ENCODE measurements around the gene PET100. TPM values are rescaled to one million over a fixed set of nuclear protein-coding genes. Genes with fewer than 3 reads are reported as not detected.

PET100 gene
- total and polyA plus RNA-seq, 4 donors = 67.6 to 96.4 (median 88.4) TPM

DNA sequence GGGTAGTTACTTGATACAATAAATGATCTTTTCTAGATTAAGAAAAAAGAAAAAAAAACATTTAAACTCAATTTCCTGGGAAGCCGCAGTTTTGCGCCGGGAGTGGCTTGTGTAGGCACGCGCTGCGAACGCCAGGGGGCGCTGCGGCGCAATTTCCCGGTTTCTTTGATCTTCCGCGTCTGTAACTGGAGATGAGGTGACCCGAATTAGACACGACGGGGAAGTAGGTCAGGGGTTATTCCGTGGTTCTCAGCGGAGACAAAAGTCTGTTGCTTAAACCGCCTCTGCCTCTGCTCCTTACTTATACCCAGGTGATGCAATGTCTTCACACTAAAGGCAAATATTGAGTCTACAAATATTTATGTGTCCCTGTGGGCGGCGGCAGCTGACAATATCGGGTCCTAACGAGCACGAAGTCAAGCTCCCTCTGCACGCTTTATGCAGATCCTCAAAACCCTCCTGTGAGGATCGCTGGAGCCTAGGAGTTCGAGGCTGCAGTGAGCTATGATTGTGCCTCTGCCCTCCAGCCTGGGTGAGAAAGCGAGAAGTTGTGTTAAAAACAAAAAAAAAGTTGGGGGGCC, 22.6 kb downstream of the PET100 start:
- Histone ChIP-seq H3K36me3 (ENCODE audit: control insufficient read depth in 1 of 2, insufficient read depth in 2 of 2, low read length in 1 of 2) (no peaks in the 10 kb centered on the region), H3K27ac (ENCODE audit: low read depth in 1 of 2, low read length in 2 of 2) (no peak overlapping the region), H3K27me3 (ENCODE audit: control insufficient read depth in 1 of 2, insufficient read depth in 2 of 2, low read length in 1 of 2) (no peaks in the 10 kb centered on the region), H3K4me3 (ENCODE audit: low read length in 2 of 2) (no peak overlapping the region), H3K4me1 (ENCODE audit: control insufficient read depth in 1 of 2, insufficient read depth in 2 of 2, low read length in 2 of 2) (no peaks in the 10 kb centered on the region), H3K9me3 (ENCODE audit: control insufficient read depth, low read length) (no peaks in the 10 kb centered on the region)
- DNase-seq (peak; percentile 86 to 95), ATAC-seq (ENCODE audit: low FRiP score) (peak; percentile 88)
- intact Hi-C loops (cut with DNase I) = loop anchor here (1.0 to 10.0 kb wide), 3 partner anchors 28 to 145 kb away; partner anchors contain the start of gene TRAPPC5 (in 1 of the 2)
- 3 to 4% methylated on average over 28 of the region's 28 CpGs for WGBS, 2 donors

DNA sequence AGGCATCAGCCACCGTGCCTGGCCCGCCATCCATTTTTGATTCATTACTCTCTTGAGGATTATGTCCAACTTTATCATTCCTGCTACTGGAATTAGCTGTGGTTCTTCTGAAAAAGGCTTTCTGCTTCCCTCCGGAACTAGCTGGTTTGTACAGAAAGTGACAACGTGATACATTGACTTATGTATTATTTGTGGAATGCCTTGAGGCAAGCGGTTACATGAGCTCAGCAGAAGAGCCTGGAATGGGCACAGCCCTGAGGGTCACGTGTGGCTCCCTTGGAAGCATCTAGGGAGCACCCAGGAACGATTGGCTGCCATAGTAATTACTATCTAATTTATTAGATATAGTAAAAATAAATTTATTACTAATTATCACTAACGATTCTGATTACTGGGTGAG, 24.8 kb downstream of the PET100 start:
- H3K4me1 ChIP-seq (ENCODE audit: control insufficient read depth in 1 of 2, insufficient read depth in 2 of 2, low read length in 2 of 2) = no peaks in the 10 kb centered on the region
- no peak for DNase-seq
- H3K4me3 ChIP-seq (ENCODE audit: low read length in 2 of 2) = no peak overlapping the region
- H3K27me3 ChIP-seq (ENCODE audit: control insufficient read depth in 1 of 2, insufficient read depth in 2 of 2, low read length in 1 of 2) = no peaks in the 10 kb centered on the region
- no peaks in the 10 kb centered on the region for H3K36me3 ChIP-seq (ENCODE audit: control insufficient read depth in 1 of 2, insufficient read depth in 2 of 2, low read length in 1 of 2)
- H3K27ac ChIP-seq (ENCODE audit: low read depth in 1 of 2, low read length in 2 of 2) = no peak overlapping the region
- WGBS, 2 donors = 19 to 25% methylated on average over 8 of the region's 8 CpGs
- no peak for ATAC-seq (ENCODE audit: low FRiP score)
- no peaks in the 10 kb centered on the region for H3K9me3 ChIP-seq (ENCODE audit: control insufficient read depth, low read length)
- intact Hi-C loops (cut with DNase I) = loop anchor here (5.0 to 10.0 kb wide), 2 partner anchors 140 to 143 kb away; no protein-coding TSS in a partner anchor

DNA sequence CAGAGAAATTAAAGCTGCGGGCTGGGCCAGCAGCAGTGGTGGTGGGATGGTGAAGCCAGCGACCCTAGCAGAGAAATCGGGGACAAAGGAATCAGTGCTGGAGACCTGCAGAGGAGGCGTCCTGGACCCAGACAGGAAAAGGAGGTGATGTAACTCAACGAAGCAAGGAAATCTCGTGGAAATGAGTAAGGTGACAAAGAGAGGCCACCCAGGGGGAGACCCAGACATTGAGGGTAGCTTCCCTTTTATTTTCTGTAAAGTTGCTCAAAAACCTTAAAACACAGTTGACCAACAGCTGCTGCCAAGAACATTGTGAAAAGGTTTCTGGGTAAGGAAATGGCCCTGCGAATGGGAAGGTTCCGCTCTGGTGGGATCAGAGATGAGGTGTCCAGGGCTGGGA, 26.0 kb downstream of the PET100 start:
- H3K4me3 ChIP-seq (ENCODE audit: low read length in 2 of 2) = no peak overlapping the region
- no peaks in the 10 kb centered on the region for H3K36me3 ChIP-seq (ENCODE audit: control insufficient read depth in 1 of 2, insufficient read depth in 2 of 2, low read length in 1 of 2)
- H3K27ac ChIP-seq (ENCODE audit: low read depth in 1 of 2, low read length in 2 of 2) = no peak overlapping the region
- no peaks in the 10 kb centered on the region for H3K27me3 ChIP-seq (ENCODE audit: control insufficient read depth in 1 of 2, insufficient read depth in 2 of 2, low read length in 1 of 2)
- no peak for DNase-seq
- 70% methylated on average over 8 of the region's 8 CpGs for WGBS, 2 donors
- intact Hi-C loops (cut with DNase I) = loop anchor here in 1 of 2 donors (10.0 kb wide), 1 partner anchor 139 kb away; no protein-coding TSS in a partner anchor
- ATAC-seq (ENCODE audit: low FRiP score) = no peak
- no peaks in the 10 kb centered on the region for H3K4me1 ChIP-seq (ENCODE audit: control insufficient read depth in 1 of 2, insufficient read depth in 2 of 2, low read length in 2 of 2)
- H3K9me3 ChIP-seq (ENCODE audit: control insufficient read depth, low read length) = no peaks in the 10 kb centered on the region

DNA sequence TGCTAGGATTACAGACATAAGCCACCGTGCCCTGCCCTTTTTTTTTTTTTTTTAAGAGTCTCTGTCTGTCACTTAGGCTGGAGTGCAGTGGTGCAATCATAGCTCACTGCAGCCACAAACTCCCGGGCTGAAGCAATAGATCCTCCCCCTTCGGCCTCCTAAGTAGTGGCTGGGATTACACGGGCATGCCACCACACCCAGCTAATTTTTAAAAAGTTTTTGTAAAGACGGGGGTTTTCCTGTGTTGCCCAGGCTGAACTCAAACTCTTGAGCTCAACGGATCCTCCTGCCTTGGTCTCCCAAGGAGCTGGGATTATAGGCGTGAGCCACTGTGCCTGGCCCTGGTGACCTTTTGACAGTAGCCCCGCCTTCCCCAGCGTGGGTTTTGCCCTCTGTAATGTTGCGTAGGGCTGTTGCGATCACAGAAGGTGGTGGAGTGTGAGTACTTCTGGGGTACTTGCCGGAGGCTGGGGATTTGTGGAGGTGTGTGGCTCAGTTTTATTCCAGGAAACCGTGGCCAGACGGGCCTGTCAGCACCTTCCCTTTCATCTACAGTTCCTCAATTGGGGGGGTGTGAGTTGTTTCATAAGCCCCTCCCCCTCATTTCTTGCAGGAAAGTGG, 27.6 kb downstream of the PET100 start:
- no peak overlapping the region for H3K4me3 ChIP-seq (ENCODE audit: low read length in 2 of 2)
- peak in 1 of 2 donors; percentile 55 for DNase-seq
- 39 to 45% methylated on average over 14 of the region's 14 CpGs for WGBS, 2 donors
- ATAC-seq (ENCODE audit: low FRiP score) = no peak
- no peak overlapping the region for H3K27ac ChIP-seq (ENCODE audit: low read depth in 1 of 2, low read length in 2 of 2)
- H3K36me3 ChIP-seq (ENCODE audit: control insufficient read depth in 1 of 2, insufficient read depth in 2 of 2, low read length in 1 of 2) = no peaks in the 10 kb centered on the region
- no peaks in the 10 kb centered on the region for H3K27me3 ChIP-seq (ENCODE audit: control insufficient read depth in 1 of 2, insufficient read depth in 2 of 2, low read length in 1 of 2)
- no peaks in the 10 kb centered on the region for H3K9me3 ChIP-seq (ENCODE audit: control insufficient read depth, low read length)
- no peaks in the 10 kb centered on the region for H3K4me1 ChIP-seq (ENCODE audit: control insufficient read depth in 1 of 2, insufficient read depth in 2 of 2, low read length in 2 of 2)
- intact Hi-C loops (cut with DNase I) = loop anchor here in 1 of 2 donors (10.0 kb wide), 1 partner anchor 138 kb away; no protein-coding TSS in a partner anchor

DNA sequence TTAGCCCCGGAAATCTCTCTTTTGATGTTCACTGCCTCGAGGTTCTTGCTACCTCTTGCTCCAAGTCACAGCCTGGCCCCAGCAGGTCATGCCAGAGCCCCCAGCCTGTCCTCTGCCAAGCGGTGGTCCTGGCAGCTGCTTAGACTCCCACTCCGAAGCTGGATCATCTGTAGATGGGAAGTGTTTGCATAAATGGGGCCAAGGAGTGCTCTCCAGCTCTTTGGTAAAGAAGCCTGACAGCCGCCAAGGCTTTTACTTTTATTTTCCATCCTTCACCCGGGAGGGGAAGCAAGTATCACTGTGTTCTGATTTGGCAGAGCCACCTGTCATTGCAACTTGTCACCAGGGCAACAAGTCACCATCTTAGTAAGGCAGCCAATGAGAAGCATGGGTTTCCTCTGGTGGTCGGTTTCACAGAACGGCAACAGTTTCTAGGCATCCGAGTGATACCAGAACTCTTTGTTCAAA, 28.7 kb downstream of the PET100 start:
- DNase-seq = no peak
- Histone ChIP-seq H3K4me1 (ENCODE audit: control insufficient read depth in 1 of 2, insufficient read depth in 2 of 2, low read length in 2 of 2) (no peaks in the 10 kb centered on the region), H3K27ac (ENCODE audit: low read depth in 1 of 2, low read length in 2 of 2) (no peak overlapping the region), H3K27me3 (ENCODE audit: control insufficient read depth in 1 of 2, insufficient read depth in 2 of 2, low read length in 1 of 2) (no peaks in the 10 kb centered on the region), H3K36me3 (ENCODE audit: control insufficient read depth in 1 of 2, insufficient read depth in 2 of 2, low read length in 1 of 2) (no peaks in the 10 kb centered on the region), H3K4me3 (ENCODE audit: low read length in 2 of 2) (no peak overlapping the region), H3K9me3 (ENCODE audit: control insufficient read depth, low read length) (no peaks in the 10 kb centered on the region)
- whole genome bisulfite sequencing, 2 donors = 36 to 38% methylated on average over 9 of the region's 9 CpGs
- intact Hi-C loops (cut with DNase I) = loop anchor here in 1 of 2 donors (10.0 kb wide), 1 partner anchor 137 kb away; no protein-coding TSS in a partner anchor
- ATAC-seq (ENCODE audit: low FRiP score) = no peak

DNA sequence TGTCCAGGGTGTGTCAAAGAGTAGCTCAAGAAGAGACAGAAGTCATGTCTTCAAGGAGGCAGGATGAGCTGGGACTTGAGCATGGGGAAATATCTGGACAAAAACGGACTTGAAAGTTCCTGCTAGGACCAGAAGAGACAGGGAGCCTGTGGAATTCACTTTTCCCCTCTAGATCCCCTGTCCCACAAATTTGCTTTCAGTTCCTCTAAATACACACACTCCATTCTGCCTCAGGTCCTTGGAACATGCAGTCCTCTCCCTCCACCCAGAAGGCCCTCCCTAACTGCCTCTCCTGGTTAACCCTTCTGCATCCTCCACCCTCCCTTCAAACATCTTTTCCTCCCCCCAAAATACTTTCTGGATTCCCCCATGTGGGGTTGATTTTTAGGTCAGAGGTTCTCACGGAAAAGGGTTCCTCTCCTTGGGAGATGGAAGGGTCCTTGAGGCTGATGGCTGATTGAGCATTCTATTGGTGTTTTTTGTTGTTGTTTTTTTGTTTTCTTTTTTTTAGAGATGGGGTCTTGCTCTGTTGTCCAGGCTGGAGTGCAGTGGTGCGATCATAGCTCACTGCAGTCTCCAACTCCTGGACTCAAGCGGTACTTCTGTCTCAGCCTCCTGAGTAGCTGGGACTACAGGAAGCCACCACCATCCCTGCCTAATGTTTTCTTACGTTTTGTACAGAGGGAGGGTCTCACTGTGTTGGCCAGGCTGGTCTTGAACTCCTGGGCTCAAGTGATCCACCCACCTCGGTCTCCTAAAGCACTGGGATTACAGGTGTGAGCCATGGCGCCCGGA, 32.3 kb downstream of the PET100 start:
- 78 to 80% methylated on average over 8 of the region's 8 CpGs for WGBS, 2 donors
- H3K36me3 ChIP-seq (ENCODE audit: control insufficient read depth in 1 of 2, insufficient read depth in 2 of 2, low read length in 1 of 2) = no peaks in the 10 kb centered on the region
- no peak overlapping the region for H3K4me3 ChIP-seq (ENCODE audit: low read length in 2 of 2)
- no peak overlapping the region for H3K27ac ChIP-seq (ENCODE audit: low read depth in 1 of 2, low read length in 2 of 2)
- no peaks in the 10 kb centered on the region for H3K4me1 ChIP-seq (ENCODE audit: control insufficient read depth in 1 of 2, insufficient read depth in 2 of 2, low read length in 2 of 2)
- no peak for DNase-seq
- no peak for ATAC-seq (ENCODE audit: low FRiP score)
- intact Hi-C loops (cut with DNase I) = no loop called here
- no peaks in the 10 kb centered on the region for H3K9me3 ChIP-seq (ENCODE audit: control insufficient read depth, low read length)
- H3K27me3 ChIP-seq (ENCODE audit: control insufficient read depth in 1 of 2, insufficient read depth in 2 of 2, low read length in 1 of 2) = no peaks in the 10 kb centered on the region

DNA sequence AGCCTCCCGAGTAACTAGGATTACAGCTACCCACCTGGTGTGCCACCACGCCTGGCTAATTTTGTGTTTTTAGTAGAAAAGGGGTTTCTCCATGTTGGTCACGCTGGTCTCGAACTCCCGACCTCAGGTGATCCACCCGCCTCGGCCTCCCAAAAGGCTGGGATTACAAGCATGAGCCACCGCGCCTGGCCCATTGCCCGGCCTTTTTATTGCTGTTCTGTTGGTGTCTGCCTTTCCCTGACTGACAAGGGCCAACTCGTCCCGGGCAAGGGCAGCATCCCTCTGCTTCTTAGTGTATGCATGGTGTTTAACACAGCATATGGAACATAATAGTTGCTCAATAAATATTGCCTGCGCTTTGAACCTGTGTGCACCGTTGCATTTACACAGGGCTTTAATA, 33.1 kb downstream of the PET100 start:
- no peaks in the 10 kb centered on the region for H3K27me3 ChIP-seq (ENCODE audit: control insufficient read depth in 1 of 2, insufficient read depth in 2 of 2, low read length in 1 of 2)

DNA sequence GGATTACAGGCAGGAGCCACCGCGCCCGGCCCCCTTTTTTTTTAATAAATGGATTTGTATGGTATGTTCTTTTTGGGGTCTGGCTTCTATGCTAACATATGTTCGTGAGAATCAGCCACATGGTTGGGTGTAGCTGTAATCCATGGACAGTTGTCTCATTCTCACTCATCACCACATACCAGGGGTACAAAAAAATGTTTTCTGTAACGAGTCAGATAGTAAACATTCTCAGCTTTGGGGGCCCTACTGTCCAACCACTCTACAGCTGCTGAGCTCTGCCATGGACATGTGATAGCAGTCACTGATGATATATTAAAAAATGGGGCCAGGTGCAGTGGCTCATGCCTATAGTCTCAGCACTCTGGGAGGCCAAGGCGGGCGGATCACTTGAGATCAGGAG, 34.1 kb downstream of the PET100 start:
- H3K27ac ChIP-seq (ENCODE audit: low read depth in 1 of 2, low read length in 2 of 2) = no peak overlapping the region
- ATAC-seq (ENCODE audit: low FRiP score) (no peak), DNase-seq (no peak)
- WGBS, 2 donors = 75 to 78% methylated on average over 7 of the region's 7 CpGs
- no peaks in the 10 kb centered on the region for H3K9me3 ChIP-seq (ENCODE audit: control insufficient read depth, low read length)
- H3K36me3 ChIP-seq (ENCODE audit: control insufficient read depth in 1 of 2, insufficient read depth in 2 of 2, low read length in 1 of 2) = no peaks in the 10 kb centered on the region
- intact Hi-C loops (cut with DNase I) = no loop called here
- H3K4me1 ChIP-seq (ENCODE audit: control insufficient read depth in 1 of 2, insufficient read depth in 2 of 2, low read length in 2 of 2) = no peaks in the 10 kb centered on the region
- H3K4me3 ChIP-seq (ENCODE audit: low read length in 2 of 2) = no peak overlapping the region
- H3K27me3 ChIP-seq (ENCODE audit: control insufficient read depth in 1 of 2, insufficient read depth in 2 of 2, low read length in 1 of 2) = no peaks in the 10 kb centered on the region

More for the DNA sequence above, 33.1 kb downstream of the PET100 start:
- Histone ChIP-seq H3K4me1 (ENCODE audit: control insufficient read depth in 1 of 2, insufficient read depth in 2 of 2, low read length in 2 of 2) (no peaks in the 10 kb centered on the region), H3K4me3 (ENCODE audit: low read length in 2 of 2) (no peak overlapping the region), H3K9me3 (ENCODE audit: control insufficient read depth, low read length) (no peaks in the 10 kb centered on the region), H3K27ac (ENCODE audit: low read depth in 1 of 2, low read length in 2 of 2) (no peak overlapping the region), H3K36me3 (ENCODE audit: control insufficient read depth in 1 of 2, insufficient read depth in 2 of 2, low read length in 1 of 2) (no peaks in the 10 kb centered on the region)
- ATAC-seq (ENCODE audit: low FRiP score) (no peak), DNase-seq (no peak)
- intact Hi-C loops (cut with DNase I) = no loop called here
- 84 to 86% methylated on average over 14 of the region's 14 CpGs for WGBS, 2 donors
